GM06990 (cell line): ENCODE data around the gene GMNN.

ENCODE experiments used
- DNase-seq: peaks from one replicate; pipeline ENCODE4 v3.0.0-alpha.2; 2011; ENCODE audit not compliant: insufficient read length; ENCODE audit errors: extremely low read depth
- H3K27me3 ChIP-seq: replicated peaks from 2 replicates; pipeline ENCODE4 v1.6.0; 2011; ENCODE audit warnings: low read length; ENCODE audit not compliant: control insufficient read depth, insufficient read depth
- H3K36me3 ChIP-seq: 2 replicates; pipeline ENCODE4 v1.5.1; 2011; ENCODE audit warnings: low read length; ENCODE audit not compliant: control insufficient read depth, insufficient read depth
- H3K4me3 ChIP-seq: replicated peaks from 2 replicates; pipeline ENCODE4 v1.5.1; 2011; ENCODE audit warnings: low read depth, mild to moderate bottlenecking, control low read depth, low read length
- TF ChIP-seq, protein P1 (sequence below): IDR thresholded peaks from 2 replicates; pipeline ENCODE4 v1.5.1; 2011; ENCODE audit warnings: low read length, control low read depth, mild to moderate bottlenecking, inconsistent platforms; ENCODE audit not compliant: insufficient read depth, poor library complexity, severe bottlenecking

The GMNN gene

GRCh38 chr6:24831771-24832716, 57.3 kb downstream of the GMNN start:
- TF ChIP-seq, protein P1, sequence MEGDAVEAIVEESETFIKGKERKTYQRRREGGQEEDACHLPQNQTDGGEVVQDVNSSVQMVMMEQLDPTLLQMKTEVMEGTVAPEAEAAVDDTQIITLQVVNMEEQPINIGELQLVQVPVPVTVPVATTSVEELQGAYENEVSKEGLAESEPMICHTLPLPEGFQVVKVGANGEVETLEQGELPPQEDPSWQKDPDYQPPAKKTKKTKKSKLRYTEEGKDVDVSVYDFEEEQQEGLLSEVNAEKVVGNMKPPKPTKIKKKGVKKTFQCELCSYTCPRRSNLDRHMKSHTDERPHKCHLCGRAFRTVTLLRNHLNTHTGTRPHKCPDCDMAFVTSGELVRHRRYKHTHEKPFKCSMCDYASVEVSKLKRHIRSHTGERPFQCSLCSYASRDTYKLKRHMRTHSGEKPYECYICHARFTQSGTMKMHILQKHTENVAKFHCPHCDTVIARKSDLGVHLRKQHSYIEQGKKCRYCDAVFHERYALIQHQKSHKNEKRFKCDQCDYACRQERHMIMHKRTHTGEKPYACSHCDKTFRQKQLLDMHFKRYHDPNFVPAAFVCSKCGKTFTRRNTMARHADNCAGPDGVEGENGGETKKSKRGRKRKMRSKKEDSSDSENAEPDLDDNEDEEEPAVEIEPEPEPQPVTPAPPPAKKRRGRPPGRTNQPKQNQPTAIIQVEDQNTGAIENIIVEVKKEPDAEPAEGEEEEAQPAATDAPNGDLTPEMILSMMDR = no peak
- peaks cover 6% of the 10 kb centered on the region for H3K36me3 ChIP-seq

DNA sequence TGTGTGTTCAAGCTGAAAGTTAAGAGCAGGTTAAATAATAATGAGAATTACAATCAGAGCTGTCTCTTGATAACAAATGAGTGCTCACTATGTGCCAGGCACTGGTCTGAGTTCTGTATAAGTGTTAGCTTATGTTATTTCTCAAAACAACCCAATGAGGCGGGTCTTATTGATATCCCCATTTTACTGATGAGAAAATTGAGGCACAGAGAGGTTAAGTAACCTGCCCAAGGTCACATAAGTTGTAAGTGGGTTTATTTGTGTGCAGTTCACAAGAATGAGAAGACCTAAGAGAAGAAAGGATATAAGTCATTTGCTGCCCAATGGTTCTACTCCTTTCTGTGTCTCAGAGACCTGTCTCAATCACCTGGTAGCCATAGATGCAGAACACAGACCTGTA, 58.1 kb downstream of the GMNN start:
- peaks cover 3% of the 10 kb centered on the region for H3K36me3 ChIP-seq
- no peaks in the 10 kb centered on the region for H3K27me3 ChIP-seq
- DNase-seq = no peak
- TF ChIP-seq, protein P1 = no peak
- H3K4me3 ChIP-seq = no peak overlapping the region

More at GRCh38 chr6:24831771-24832716, 57.3 kb downstream of the GMNN start:
- Histone ChIP-seq H3K27me3 (no peaks in the 10 kb centered on the region), H3K4me3 (no peak overlapping the region)
- DNase-seq = no peak

GRCh38 chr6:24833711-24834386, 59.1 kb downstream of the GMNN start:
- peaks cover 3% of the 10 kb centered on the region for H3K36me3 ChIP-seq
- TF ChIP-seq, protein P1 = no peak
- H3K27me3 ChIP-seq = no peaks in the 10 kb centered on the region

More at GRCh38 chr6:24833711-24834386, 59.1 kb downstream of the GMNN start:
- no peak overlapping the region for H3K4me3 ChIP-seq
- DNase-seq = no peak
